Naive thymus-derived CD4-positive, alpha-beta T cell (primary cell): ENCODE data around the gene IFRD2. TPM values are rescaled to one million over a fixed set of nuclear protein-coding genes. Genes with fewer than 3 reads are reported as not detected.
"Not testable (repeated sequence)": the region's sequence is repeated elsewhere in the genome, so short reads cannot be mapped to it uniquely, and the experiment has no call there.

ENCODE experiments used
- ATAC-seq: fragments of 150-1000 bp; cut with Tn5 transposase; 2 replicates; pipeline ENCODE4 v1.10.0; 2021; ENCODE audit warnings: mild to moderate bottlenecking, moderate library complexity
- CTCF ChIA-PET: fragments of 350-600 bp; sonication (Branson Sonifier 250); formaldehyde crosslinking; loops from one replicate; lab custom pipeline; 2021; ENCODE audit warnings: antibody characterized with exemption; lab: Charles Lee
- POLR2A ChIA-PET: fragments of 350-600 bp; sonication (Branson Sonifier 250); formaldehyde crosslinking; loops from one replicate; lab custom pipeline; 2021; ENCODE audit warnings: antibody characterized with exemption, inconsistent platforms; lab: Charles Lee
- DNase-seq, 9 donors: peaks; one replicate each; pipeline versions ENCODE4 v3.0.0 to v3.0.0-alpha.2; 2020 to 2022; ENCODE audit warnings: mixed read lengths in 1 of 9
- H3K27ac ChIP-seq: one replicate; pipeline ENCODE4 v1.7.0; 2013; ENCODE audit warnings: mild to moderate bottlenecking, low read depth, low read length, moderate library complexity
- H3K27me3 ChIP-seq, 2 donors: one replicate each; pipeline ENCODE4 v1.7.0; 2013; ENCODE audit warnings: low read length in 2 of 2, mild to moderate bottlenecking in 2 of 2, moderate library complexity in 2 of 2; ENCODE audit not compliant: control insufficient read depth in 2 of 2, insufficient read depth in 2 of 2
- H3K36me3 ChIP-seq, 3 experiments: 1 replicate in 2 of 3; 2 replicates in 1 of 3; pipeline ENCODE4 v1.7.0; 2013; ENCODE audit warnings: low read length in 3 of 3, mild to moderate bottlenecking in 3 of 3, moderate library complexity in 1 of 3; ENCODE audit not compliant: insufficient read depth in 3 of 3, control insufficient read depth in 2 of 3
- H3K4me1 ChIP-seq, 2 donors: one replicate each; pipeline ENCODE4 v1.7.0; 2013; ENCODE audit warnings: low read length in 2 of 2, mild to moderate bottlenecking in 2 of 2, moderate library complexity in 1 of 2; ENCODE audit not compliant: control insufficient read depth in 2 of 2, insufficient read depth in 2 of 2
- H3K4me3 ChIP-seq: 2 replicates; pipeline ENCODE4 v1.7.0; 2013; ENCODE audit warnings: mild to moderate bottlenecking, low read length
- H3K9me3 ChIP-seq, 3 experiments: 1 replicate in 2 of 3; 2 replicates in 1 of 3; pipeline ENCODE4 v1.7.0; 2013; ENCODE audit warnings: low read length in 3 of 3; ENCODE audit not compliant: control insufficient read depth in 2 of 3
- H3K27ac Mint-ChIP-seq, 9 donors: one replicate each; pipeline ENCODE4 v1.8.0; 2020 to 2022; ENCODE audit warnings: mixed read lengths in 9 of 9, mild to moderate bottlenecking in 8 of 9, moderate library complexity in 5 of 9, inconsistent platforms in 2 of 9
- H3K27me3 Mint-ChIP-seq, 5 donors: one replicate each; pipeline ENCODE4 v1.8.0; 2021 to 2022; ENCODE audit warnings: mixed read lengths in 5 of 5, mild to moderate bottlenecking in 1 of 5
- H3K36me3 Mint-ChIP-seq, 5 donors: one replicate each; pipeline ENCODE4 v1.8.0; 2020 to 2022; ENCODE audit warnings: mixed read lengths in 5 of 5, mild to moderate bottlenecking in 3 of 5, inconsistent platforms in 1 of 5
- H3K4me1 Mint-ChIP-seq, 7 donors: one replicate each; pipeline ENCODE4 v1.8.0; 2020 to 2022; ENCODE audit warnings: mixed read lengths in 7 of 7, mild to moderate bottlenecking in 3 of 7, inconsistent platforms in 1 of 7
- H3K4me3 Mint-ChIP-seq, 10 donors: one replicate each; pipeline ENCODE4 v1.8.0; 2020 to 2022; ENCODE audit warnings: mild to moderate bottlenecking in 10 of 10, mixed read lengths in 10 of 10, moderate library complexity in 6 of 10, inconsistent platforms in 2 of 10
- H3K9me3 Mint-ChIP-seq, 11 donors: one replicate each; pipeline ENCODE4 v1.8.0; 2020 to 2022; ENCODE audit warnings: mixed read lengths in 11 of 11, mild to moderate bottlenecking in 4 of 11, inconsistent platforms in 1 of 11, moderate library complexity in 1 of 11
- intact Hi-C, 2 donors: fragments of 100-400 bp; cut with micrococcal nuclease; formaldehyde crosslinking; loops; one replicate each; pipeline ENCODE4 v1.15.1; 2023
- polyA plus RNA-seq, 2 donors: library from polyadenylated mRNA; unstranded; fragments of 300-500 nt; fragmentation: Illumina TruSeq; gene quantifications; one replicate each; pipeline ENCODE4 v1.2.3, GENCODE V29; 2021
- total RNA-seq, 6 experiments: library from RNA in 5 of 6; stranded (reverse) in 5 of 6; gene quantifications; 1 replicate in 5 of 6; 2 replicates in 1 of 6; pipeline ENCODE4 v1.2.3 and lab custom pipeline; 2021 to 2026

Gene IFRD2
- total and polyA plus RNA-seq, 7 experiments from 2014 or later: 53.7 to 85.1 (median 64.7) TPM

- no peak overlapping the region for H3K27ac ChIP-seq
- intact Hi-C loops: loop anchor here (1.0 to 2.0 kb wide), 10 partner anchors 13 to 152 kb away; partner anchors contain the start of genes GNAI2 (in 1 of the 2), HYAL3 (in 1 of the 2), IFRD2 (in 1 of the 2) and NAA80 (in 1 of the 2)
- ATAC-seq: no peak
- H3K9me3 ChIP-seq: no peaks in the 10 kb centered on the region
- H3K27me3 Mint-ChIP-seq: peaks cover 21 to 50% (median 29%) of the 10 kb centered on the region in 5 donors
- no peak overlapping the region for H3K27ac Mint-ChIP-seq
- H3K4me3 ChIP-seq: no peak overlapping the region
- POLR2A ChIA-PET: interaction anchor here (1.1 kb wide), 1 partner anchor 79 kb away, joined by 3 read pairs; no protein-coding TSS in a partner anchor
- peaks cover 0 to 2% (median 0%) of the 10 kb centered on the region in 11 donors for H3K9me3 Mint-ChIP-seq
- H3K27me3 ChIP-seq: peaks cover 15 to 23% of the 10 kb centered on the region in 2 donors
- H3K4me1 Mint-ChIP-seq: peaks cover 20 to 31% (median 26%) of the 10 kb centered on the region in 7 donors
- CTCF ChIA-PET: interaction anchor here (2.2 to 5.1 kb wide), 2 partner anchors 27 to 80 kb away, joined by 12 to 47 read pairs; partner anchors contain the start of gene GNAT1
- no peaks in the 10 kb centered on the region for H3K36me3 Mint-ChIP-seq
- H3K4me3 Mint-ChIP-seq: peak overlapping the region in 3 of 10 donors; percentile 78 to 88 (median 80)
- DNase-seq: no peak
- no peaks in the 10 kb centered on the region for H3K36me3 ChIP-seq
- peaks cover 10 to 22% of the 10 kb centered on the region in 2 donors for H3K4me1 ChIP-seq
Measured at GRCh38 chr3:50273689-50274065, 18.6 kb downstream of the IFRD2 start.

GRCh38 chr3:50272911-50273688 lies 19.1 kb downstream of the IFRD2 start:
- no peaks in the 10 kb centered on the region for H3K9me3 ChIP-seq
- Mint-ChIP-seq H3K4me1 (peaks cover 21 to 31% (median 26%) of the 10 kb centered on the region in 7 donors), H3K36me3 (no peaks in the 10 kb centered on the region), H3K27ac (peak overlapping the region in 5 of 9 donors; percentile 20 to 82 (median 72)), H3K27me3 (peaks cover 21 to 50% (median 29%) of the 10 kb centered on the region in 5 donors), H3K9me3 (peaks cover 0 to 2% (median 0%) of the 10 kb centered on the region in 11 donors), H3K4me3 (peak overlapping the region; percentile 59 to 88 (median 76))
- H3K36me3 ChIP-seq: no peaks in the 10 kb centered on the region
- H3K27ac ChIP-seq: no peak overlapping the region
- peak; percentile 92 for ATAC-seq
- ChIA-PET POLR2A (interaction anchor here (1.1 kb wide), 1 partner anchor 79 kb away, joined by 3 read pairs; no protein-coding TSS in a partner anchor), CTCF (interaction anchor here (0.8 to 5.1 kb wide), 6 partner anchors 26 to 80 kb away, joined by 3 to 47 read pairs (median 11); partner anchors contain the start of gene GNAT1)
- H3K4me1 ChIP-seq: peaks cover 10 to 22% of the 10 kb centered on the region in 2 donors
- intact Hi-C loops: loop anchor here (1.0 to 2.0 kb wide), 9 partner anchors 13 to 152 kb away; partner anchors contain the start of genes GNAI2 (in 1 of the 2), HYAL3 (in 1 of the 2), IFRD2 (in 1 of the 2) and NAA80 (in 1 of the 2)
- DNase-seq: peak; percentile 65 to 95 (median 80)
- H3K27me3 ChIP-seq: peaks cover 15 to 23% of the 10 kb centered on the region in 2 donors
- H3K4me3 ChIP-seq: peak overlapping the region; percentile 48

GRCh38 chr3:50272538-50272910 lies 19.7 kb downstream of the IFRD2 start:
- POLR2A ChIA-PET: interaction anchor here (1.1 kb wide), 1 partner anchor 78 kb away, joined by 3 read pairs; no protein-coding TSS in a partner anchor
- peak overlapping the region in 5 of 10 donors; percentile 69 to 88 (median 76) for H3K4me3 Mint-ChIP-seq
- not testable (repeated sequence) for H3K36me3 Mint-ChIP-seq

GRCh38 chr3:50271314-50271936 lies 20.8 kb downstream of the IFRD2 start:
- H3K4me1 Mint-ChIP-seq: peaks cover 21 to 31% (median 26%) of the 10 kb centered on the region in 7 donors
- H3K4me3 Mint-ChIP-seq: peak overlapping the region in 2 of 10 donors; percentile 6 to 45
- peaks cover 10 to 20% of the 10 kb centered on the region in 2 donors for H3K27me3 ChIP-seq
- intact Hi-C loops: no loop called here
- no peak overlapping the region for H3K4me3 ChIP-seq
- H3K9me3 Mint-ChIP-seq: peaks cover 0 to 2% (median 0%) of the 10 kb centered on the region in 11 donors
- no peaks in the 10 kb centered on the region for H3K36me3 Mint-ChIP-seq
- peak overlapping the region in 1 of 9 donors; percentile 37 for H3K27ac Mint-ChIP-seq
- ChIA-PET CTCF (interaction anchor here (0.6 to 5.1 kb wide), 7 partner anchors 17 to 151 kb away, joined by 3 to 47 read pairs (median 5); partner anchors contain the start of gene GNAT1), POLR2A (no interaction called here)
- peaks cover 10 to 22% of the 10 kb centered on the region in 2 donors for H3K4me1 ChIP-seq
- DNase-seq (no peak), ATAC-seq (no peak)
- H3K36me3 ChIP-seq: no peaks in the 10 kb centered on the region
- H3K9me3 ChIP-seq: no peaks in the 10 kb centered on the region
- H3K27ac ChIP-seq: no peak overlapping the region
- peaks cover 21 to 54% (median 26%) of the 10 kb centered on the region in 5 donors for H3K27me3 Mint-ChIP-seq

More at GRCh38 chr3:50272538-50272910, 19.7 kb downstream of the IFRD2 start:
- intact Hi-C loops: loop anchor here in 1 of 2 donors (2.0 kb wide), 1 partner anchor 36 kb away; the partner anchor contains the start of gene GNAI2
- peaks cover 21 to 50% (median 29%) of the 10 kb centered on the region in 5 donors for H3K27me3 Mint-ChIP-seq
- not testable (repeated sequence) for DNase-seq, H3K9me3 Mint-ChIP-seq, H3K4me3 ChIP-seq, H3K9me3 ChIP-seq, ATAC-seq, H3K36me3 ChIP-seq, H3K27ac ChIP-seq
- H3K27ac Mint-ChIP-seq: peak overlapping the region in 1 of 9 donors; percentile 82
- H3K27me3 ChIP-seq: peaks cover 15 to 23% of the 10 kb centered on the region in 2 donors
- peaks cover 10 to 22% of the 10 kb centered on the region in 2 donors for H3K4me1 ChIP-seq
- H3K4me1 Mint-ChIP-seq: peaks cover 21 to 31% (median 26%) of the 10 kb centered on the region in 7 donors
- CTCF ChIA-PET: interaction anchor here (0.8 to 5.1 kb wide), 7 partner anchors 26 to 152 kb away, joined by 3 to 47 read pairs (median 4); partner anchors contain the start of gene GNAT1

GRCh38 chr3:50270422-50271224 lies 21.6 kb downstream of the IFRD2 start:
- Histone ChIP-seq H3K27ac (no peak overlapping the region), H3K9me3 (no peaks in the 10 kb centered on the region), H3K27me3 (peaks cover 10 to 16% of the 10 kb centered on the region in 2 donors), H3K36me3 (no peaks in the 10 kb centered on the region), H3K4me1 (peaks cover 10 to 22% of the 10 kb centered on the region in 2 donors), H3K4me3 (no peak overlapping the region)
- ATAC-seq: no peak
- intact Hi-C loops: no loop called here
- Mint-ChIP-seq H3K36me3 (no peaks in the 10 kb centered on the region), H3K9me3 (peaks cover 0 to 2% (median 0%) of the 10 kb centered on the region in 11 donors), H3K4me3 (no peak overlapping the region), H3K27me3 (peaks cover 16 to 54% (median 19%) of the 10 kb centered on the region in 5 donors), H3K27ac (peak overlapping the region in 1 of 9 donors; percentile 46), H3K4me1 (peaks cover 14 to 29% (median 20%) of the 10 kb centered on the region in 7 donors)
- POLR2A ChIA-PET: interaction anchor here (0.7 kb wide), 1 partner anchor 54 kb away, joined by 3 read pairs; no protein-coding TSS in a partner anchor
- no peak for DNase-seq
- CTCF ChIA-PET: interaction anchor here (0.7 to 5.1 kb wide), 4 partner anchors 16 to 141 kb away, joined by 3 to 47 read pairs (median 9); partner anchors contain the start of gene GNAT1
